Erythroblast (primary cell): ENCODE data around the gene CDK14.

Experiments
- GATA1 ChIP-seq: IDR thresholded peaks from 2 replicates; pipeline ENCODE4 v1.6.1; 2011; ENCODE audit warnings: low read depth, mild to moderate bottlenecking, control low read depth, low read length, moderate library complexity
- POLR2A ChIP-seq: IDR thresholded peaks from 2 replicates; pipeline ENCODE4 v1.6.1; 2011; ENCODE audit warnings: mild to moderate bottlenecking, low read length

DNA sequence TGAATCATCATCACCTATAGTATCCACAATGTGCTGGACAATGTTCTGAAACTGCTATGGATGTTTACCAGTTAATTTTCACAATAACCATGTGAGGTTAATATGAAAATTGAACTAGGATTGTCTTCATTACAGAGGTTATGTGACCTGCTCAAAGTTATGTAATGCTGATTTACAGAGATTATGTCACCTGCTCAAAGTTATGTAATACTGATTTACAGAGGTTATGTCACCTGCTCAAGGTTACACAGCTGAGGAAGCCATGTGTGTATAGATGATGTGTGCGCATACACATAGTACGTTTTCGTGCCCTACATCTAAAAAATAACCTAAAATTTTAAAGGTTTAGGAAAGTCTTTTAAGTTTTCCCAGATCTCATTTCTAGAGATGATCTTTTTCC lies 298.0 kb downstream of the CDK14 start:
- TF ChIP-seq POLR2A (no peak), GATA1 (no peak)
